GM21526 (cell line): Measurements from ENCODE around the gene ERVW-1.
"Not testable (repeated sequence)": the region's sequence is repeated elsewhere in the genome, so short reads cannot be mapped to it uniquely, and the experiment has no call there.

Experiments
- ATAC-seq: cut with Tn5 transposase; IDR thresholded peaks from one replicate; pipeline ENCODE4 v1.9.1; 2021; ENCODE audit warnings: moderate library complexity; ENCODE audit not compliant: unreplicated experiment, low FRiP score

Gene ERVW-1

DNA sequence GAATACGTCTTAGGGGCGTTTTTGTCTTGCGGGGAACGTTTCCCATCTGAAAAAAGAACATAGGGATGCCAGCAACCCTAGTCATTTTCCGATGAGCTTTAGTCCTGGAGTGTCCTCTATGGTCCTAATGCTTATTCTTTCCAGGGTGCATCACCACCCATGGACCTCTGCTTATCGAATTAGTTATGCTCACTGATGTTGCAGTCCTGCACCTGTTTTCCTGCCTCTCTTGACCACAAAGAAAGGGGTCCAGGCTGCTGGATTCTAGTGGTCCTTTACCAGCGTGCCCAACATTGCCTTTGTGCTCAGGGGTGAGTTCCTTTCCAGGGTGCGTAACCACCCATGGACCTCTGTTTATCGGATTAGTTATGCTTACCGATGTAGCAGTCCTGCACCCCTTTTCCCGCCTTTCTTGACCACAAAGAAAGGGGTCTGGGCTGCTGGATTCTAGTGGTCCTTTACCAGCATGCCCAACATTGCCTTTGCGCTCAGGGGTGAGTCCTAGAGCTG, 2.4 kb downstream of the ERVW-1 start:
- ATAC-seq: not testable (repeated sequence)

DNA sequence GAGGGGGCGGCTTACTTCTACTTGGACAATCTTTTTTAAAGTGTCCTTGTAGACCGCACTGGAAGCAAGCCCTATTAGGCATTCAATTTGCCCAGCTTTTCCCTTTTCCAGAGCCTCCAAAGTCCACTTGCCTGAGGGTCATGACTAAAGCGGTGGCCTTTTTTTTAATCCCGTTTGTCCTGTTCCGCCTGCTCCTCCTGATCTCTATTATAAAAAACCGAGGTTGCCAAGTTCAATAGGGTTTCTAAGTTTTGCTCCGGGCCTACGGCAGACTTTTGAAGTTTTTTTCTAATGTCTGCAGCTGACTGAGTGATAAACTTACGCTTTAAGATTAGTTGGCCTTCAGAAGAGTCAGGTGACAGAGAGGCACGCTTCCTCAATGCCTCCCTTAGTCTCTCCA, 3.8 kb downstream of the ERVW-1 start:
- ATAC-seq: not testable (repeated sequence)

DNA sequence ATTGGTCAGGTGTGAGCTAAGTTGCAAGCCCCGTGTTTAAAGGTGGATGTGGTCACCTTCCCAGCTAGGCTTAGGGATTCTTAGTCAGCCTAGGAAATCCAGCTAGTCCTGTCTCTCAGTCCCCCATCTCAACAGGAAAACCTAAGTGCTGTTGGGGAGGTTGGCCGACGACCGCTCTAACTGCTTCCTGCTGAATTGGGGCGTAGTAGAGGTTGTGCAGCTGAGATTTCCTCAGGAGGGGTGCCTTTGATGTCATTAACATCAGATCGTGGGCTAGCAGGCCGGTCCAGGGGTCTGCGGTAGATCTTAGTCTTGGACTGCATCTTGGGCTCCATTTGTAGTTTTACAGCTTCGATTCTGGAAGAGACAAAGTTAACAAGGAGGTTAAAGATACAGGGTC, 9.2 kb downstream of the ERVW-1 start:
- ATAC-seq: not testable (repeated sequence)

DNA sequence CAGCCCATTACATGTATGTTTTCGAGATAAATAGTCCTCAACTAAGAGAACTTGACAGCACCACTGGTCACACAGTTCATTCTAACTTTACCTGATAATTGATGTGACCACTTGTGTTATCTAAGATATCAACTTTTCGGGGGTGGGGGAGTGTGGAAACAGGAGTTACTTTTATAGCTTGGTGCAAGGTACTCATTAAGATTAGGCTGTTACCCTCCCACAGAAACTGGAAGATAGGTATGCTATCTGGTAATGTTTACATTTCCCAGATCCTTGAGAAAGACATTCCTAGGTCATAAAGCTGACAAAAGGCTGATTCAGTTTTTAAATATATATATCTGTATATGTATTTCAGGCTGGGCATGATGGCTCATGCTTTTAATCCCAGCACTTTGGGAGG, 11.1 kb downstream of the ERVW-1 start:
- no peak for ATAC-seq

DNA sequence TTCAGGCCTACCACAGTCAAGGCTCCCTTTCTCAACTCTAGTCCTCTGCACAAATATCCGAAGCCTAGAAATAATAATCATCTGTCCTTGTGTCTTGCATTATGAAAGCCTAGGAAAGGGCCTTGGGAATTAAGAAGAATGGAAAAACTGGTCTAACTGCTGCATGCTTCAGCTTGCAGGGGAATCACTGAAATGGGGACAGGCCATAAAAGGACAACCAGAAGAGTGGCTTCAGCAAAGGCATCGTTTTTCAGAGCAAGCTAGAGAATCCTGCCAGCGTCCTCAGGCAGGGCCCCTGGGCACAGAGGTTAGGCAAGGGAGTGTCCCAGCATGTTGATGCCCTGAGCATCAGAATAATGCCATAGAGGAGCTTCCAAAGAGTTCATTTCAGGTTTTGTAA, 13.2 kb downstream of the ERVW-1 start:
- ATAC-seq: no peak

DNA sequence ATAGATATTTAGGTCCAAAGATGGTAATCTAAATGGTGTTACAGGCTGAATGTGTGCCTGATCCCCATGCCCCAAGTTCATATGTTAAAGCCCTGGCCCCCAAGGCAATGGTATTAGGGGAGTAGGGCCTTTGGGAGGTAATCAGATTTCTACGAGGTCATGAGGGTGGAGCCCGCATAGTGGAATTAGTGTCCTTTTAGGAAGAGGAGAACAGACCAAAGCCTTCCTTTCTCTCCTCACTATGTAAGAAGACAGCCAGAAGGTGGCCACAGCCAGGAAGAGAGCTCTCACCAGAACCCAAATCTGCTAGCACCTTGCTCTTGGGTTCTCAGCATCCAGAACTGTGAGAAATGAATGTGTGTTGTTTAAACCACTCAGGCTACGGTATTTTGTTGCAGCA, 15.2 kb downstream of the ERVW-1 start:
- no peak for ATAC-seq

DNA sequence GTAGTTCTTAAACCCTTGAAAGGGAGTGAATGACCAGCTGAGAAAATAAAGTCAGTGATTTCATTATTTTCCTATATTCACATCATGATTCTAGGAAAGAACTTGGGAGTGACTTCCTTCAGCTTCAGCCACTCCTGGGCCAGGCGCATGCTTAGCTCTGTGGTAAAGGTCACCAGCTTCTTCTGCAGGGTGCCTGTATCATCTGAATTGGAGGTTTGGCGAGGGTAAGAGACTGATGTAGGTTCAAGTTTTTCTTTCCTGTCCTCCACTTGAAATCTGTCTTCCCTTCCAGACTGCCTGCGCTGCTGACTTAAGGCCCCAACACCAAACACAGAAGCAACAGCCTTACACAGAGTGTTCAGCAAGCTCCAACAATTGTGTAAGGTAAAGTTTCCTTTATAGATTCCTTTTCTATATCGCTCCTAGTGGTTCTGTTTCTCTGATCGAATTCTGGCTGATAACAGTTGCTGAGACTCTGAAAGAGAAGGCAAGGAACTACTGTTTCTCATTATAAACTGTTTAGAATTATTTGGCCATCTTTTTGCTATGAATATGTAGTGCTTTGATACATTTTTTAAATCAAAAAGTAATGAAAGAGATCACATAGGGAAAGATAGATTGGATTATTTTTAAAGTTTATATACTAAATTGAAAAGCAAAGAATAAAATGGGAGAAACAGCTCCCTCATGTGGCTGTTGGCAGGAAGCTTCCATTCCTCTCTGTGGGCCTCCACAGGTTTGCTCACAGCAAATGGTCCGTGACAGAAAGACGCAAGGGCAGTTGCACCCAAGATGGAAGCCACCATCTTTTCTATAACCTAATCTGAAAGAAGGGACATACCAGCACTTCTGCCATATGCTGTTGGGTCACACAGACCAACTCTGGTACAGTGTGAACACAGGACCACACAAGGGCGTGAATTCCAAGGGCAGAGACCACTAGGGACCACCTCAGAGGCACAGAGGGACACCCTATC, 16.4 kb downstream of the ERVW-1 start:
- peak; percentile 82 for ATAC-seq

DNA sequence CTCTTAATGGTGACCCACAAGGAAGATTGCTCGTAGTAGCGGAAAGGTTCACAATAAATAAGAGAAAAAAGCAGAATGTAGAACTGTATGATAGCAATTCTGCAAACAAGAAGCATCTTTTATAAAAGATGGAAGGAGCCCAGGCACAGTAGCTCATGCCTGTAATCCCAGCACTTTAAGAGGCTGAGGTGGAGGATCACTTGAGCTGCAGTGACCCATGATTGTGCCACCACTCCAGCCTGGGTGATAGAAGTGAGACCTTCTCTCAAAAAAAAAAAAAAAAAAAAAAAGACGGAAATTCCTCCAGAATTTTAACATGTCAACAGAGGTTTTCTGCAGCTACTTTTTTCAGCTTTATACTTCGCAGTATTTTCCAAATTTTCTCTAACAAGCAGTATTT, 17.2 kb downstream of the ERVW-1 start:
- no peak for ATAC-seq

DNA sequence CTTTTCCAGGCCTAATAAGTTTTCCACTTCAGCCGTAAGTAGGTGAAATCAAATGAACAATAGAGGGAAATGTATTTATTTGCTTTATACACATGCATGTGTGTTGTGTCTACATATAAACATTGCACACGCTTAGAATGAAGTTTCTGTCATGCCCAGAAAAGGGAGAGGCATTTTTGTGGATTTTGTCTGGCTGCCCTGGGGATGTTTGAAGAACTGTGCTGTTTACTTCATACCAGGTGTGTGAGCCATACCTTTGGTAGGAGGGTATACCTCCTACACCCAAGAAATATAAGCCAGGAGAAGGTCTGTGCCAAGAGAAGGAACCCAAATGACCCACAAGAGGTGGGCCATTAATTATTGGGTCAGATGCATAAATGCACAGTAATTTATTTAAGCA, 17.6 kb downstream of the ERVW-1 start:
- ATAC-seq: no peak

DNA sequence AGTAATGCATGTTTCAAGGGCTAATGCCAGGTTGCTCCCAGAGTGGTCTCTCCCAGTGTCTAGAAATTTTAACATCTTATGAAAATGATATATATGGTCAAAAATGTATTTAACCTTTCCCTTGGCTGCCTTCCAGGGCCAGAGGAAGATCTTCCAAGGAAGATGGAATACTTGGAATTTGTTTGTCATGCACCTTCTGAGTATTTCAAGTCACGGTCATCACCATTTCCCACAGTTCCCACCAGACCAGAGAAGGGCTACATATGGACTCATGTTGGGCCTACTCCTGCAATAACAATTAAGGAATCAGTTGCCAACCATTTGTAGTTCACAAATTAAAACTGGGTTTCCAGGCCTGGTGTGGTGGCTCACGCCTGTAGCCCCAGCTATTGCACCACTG, 21.5 kb downstream of the ERVW-1 start:
- ATAC-seq: no peak

DNA sequence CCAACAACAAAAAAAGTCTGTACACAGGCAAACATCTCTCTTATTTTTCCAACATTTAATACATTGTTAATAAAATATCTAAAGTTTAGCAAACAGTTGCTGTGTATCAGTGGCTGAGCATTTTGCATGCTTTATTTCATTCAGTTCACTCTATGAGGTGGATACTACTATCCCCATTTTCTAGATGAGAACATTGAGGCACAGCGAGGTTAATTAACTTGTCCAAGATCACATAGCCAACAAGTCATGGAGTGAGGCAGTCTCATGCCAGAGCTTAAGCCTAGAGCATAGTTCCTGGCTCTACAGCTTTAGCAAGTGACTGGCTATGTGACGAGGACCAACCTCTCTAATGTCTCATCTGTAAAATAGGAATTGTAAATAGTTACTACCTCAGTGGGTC, 26.1 kb downstream of the ERVW-1 start:
- ATAC-seq: no peak

DNA sequence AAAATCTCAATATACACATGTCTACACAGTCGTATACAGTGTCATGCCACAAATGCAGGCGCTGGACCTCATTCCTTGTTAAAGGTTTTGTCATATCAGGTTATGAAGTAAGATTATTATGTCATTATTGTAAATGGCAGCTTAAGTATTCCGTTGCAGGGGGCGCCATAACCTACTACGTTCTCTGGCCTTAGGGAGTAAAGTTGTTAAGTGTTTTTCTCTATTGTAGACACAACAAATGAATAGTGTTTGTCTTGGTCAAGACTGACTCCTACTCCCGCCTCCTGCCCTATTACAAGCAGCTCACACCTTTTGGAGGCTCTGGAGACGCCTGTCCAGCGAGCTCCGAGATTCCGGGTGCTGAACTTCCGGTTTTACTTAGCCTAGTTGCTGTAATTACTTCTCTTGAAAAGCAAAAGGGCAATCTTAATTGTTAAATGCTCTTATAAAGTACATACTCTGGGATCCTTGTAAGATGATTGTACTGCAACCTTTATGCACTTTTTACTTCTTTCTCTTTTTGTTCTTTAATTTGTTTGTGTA, 29.5 kb downstream of the ERVW-1 start:
- ATAC-seq: peak; percentile 41

DNA sequence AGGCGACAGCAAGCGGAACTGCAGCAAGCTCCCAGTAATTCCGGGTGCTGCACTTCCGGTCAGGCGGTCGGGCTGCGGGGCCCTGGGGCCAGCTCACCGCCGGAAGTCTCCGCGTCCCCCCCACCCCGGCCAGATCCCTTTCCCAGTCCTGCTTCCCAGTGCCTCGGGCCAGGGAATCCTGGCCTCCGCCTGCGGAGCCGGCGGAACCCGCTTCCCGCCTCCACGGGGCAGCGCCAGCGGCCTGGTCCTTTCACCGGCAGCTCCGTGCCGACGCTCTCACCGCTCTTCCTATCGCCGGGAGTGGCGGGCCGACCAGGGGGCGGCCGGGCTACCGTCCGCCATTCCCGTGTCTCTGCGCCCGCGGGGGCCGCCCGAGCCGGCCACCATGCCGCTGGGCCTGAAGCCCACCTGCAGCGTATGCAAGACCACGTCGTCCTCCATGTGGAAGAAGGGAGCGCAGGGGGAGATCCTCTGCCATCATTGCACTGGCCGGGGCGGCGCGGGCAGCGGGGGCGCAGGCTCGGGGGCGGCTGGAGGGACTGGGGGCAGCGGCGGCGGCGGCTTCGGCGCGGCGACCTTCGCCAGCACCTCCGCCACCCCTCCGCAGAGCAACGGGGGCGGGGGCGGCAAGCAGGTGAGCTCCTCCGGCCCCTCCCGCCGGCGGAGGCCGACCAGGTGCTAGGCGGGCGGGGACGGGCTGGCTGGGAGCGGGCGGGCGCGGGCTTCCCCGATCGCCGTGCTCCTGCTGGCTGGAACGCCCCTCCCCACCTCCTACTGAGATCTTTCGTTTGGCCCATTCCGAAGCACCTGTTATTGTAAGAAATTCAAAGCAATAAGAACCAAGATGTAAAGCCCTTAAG, 30.2 kb downstream of the ERVW-1 start, which contains the start of gene GATAD1:
Gene GATAD1 (plus strand): TSS at position 138 of the 860 bp plus-strand sequence. CDS start 248 bp downstream, at position 386.
- ATAC-seq: peak; percentile 85

DNA sequence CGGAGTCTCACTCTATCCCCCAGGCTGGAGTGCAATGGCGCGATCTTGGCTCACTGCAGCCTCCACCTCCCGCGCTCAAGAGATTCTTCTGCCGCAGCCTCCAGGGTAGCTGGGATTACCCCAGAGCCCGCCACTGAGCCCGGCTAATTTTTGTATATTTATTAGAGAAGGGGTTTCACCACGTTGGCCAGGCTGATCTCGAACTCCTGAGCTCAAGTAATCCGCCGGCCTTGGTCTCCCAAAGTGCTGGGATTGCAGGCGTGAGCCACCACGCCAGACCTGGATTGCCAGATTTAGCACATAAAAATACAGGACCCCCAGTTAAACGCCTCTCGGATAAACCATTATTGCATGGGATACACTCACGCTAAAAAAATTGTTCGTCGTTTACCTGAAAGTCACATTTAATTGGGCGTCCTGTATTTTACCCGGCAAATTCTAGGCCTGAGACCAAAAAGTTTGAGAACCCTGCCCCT, 30.8 kb downstream of the ERVW-1 start:
- no peak for ATAC-seq

DNA sequence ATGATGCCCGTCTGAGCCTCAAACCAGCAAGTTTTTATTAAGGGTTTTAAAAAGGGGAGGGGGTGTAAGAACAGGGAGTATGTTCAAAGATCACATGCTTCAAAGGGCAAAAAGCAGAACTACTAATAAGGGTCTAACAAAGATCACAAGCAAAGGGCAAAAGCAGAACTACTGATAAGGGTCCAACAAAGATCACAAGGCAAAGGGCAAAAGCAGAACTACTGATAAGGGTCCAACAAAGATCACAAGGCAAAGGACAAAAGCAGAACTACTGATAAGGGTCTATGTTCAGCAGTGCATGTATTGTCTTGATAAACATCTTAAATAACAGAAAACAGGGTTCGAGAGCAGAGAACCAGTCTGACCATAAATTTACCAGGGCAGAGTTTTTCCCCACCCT, 35.0 kb downstream of the ERVW-1 start:
- not testable (repeated sequence) for ATAC-seq

DNA sequence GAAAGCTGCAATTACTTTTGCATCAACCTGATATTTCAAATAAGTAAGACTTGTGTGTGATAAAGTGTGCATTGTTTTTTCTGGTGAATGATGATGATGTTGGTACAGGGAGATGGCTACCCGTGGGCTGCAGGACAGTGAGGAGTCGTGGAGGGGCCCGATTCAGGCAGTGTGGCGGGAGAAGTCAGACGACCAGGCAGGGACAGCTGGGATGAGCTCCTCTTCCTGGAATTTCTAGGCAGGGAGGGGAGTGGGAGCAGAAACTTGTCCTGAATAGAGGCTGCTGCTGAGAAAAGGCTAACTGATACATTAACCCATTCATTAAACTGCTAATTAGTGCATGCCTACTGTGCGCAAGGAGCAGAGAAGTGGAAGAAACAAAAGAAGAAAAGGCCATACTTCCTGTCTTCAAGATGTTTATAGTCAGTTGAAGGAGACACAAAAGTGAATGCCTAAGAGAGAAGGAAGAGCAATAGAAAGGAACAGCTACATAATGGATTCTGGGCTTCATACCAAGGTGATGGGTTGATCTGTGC, 39.7 kb downstream of the ERVW-1 start:
- ATAC-seq: no peak

DNA sequence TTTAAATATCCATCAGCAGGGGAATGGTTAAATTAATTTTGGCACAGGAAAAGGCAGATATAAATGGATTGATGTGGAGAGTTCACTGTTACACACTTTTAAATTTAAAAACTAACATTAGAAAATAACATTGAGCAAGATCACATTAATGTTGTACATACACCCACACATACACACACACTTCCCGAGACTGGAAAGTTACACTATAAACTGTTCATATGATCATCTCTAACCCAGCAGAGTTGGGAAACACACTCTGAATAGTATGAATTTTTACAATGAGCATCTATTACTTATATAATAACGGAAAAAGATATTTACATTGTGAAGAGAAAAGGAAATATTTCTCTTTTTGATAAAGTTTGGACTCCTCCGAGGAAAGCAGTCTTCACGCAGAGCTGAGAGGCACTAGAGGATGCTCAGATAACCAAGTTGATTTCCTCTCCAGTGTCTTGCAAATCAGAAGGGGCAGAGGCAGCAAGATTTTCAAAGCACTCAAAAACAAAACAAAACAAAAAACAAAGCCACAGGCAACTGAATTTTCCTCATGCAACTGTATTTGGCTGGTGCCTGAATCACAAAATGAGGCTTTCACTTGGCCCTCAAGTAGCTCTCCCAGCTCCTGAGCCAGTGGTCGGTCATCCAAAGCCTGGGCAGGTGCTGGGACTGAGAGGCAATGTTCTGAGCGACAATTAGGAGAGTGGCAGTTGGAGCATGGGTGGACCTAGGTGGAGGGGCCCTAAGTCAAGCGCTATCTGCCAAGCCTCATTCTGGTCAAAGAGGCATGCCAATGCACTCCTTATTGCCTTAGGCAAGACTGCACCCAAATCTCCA, 40.9 kb downstream of the ERVW-1 start:
- ATAC-seq: no peak

DNA sequence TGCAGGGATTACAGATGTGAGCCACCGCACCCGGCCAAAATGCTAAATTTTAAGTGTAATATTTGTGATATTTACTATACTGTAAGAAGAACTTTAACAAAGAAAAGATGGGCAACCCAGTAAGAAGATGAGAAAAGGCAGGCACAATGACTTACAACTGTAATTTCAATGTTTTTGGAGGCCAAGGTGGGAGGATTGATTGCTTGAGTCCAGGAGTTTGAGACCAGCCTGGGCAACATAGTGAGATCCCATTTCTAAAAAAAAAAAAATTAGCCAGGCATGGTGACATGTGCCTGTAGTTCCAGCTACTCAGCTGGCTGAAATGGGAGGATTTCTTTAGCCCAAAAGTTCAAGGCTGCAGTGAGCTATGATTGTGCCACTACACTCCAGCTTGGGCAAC, 42.2 kb downstream of the ERVW-1 start:
- ATAC-seq: no peak

DNA sequence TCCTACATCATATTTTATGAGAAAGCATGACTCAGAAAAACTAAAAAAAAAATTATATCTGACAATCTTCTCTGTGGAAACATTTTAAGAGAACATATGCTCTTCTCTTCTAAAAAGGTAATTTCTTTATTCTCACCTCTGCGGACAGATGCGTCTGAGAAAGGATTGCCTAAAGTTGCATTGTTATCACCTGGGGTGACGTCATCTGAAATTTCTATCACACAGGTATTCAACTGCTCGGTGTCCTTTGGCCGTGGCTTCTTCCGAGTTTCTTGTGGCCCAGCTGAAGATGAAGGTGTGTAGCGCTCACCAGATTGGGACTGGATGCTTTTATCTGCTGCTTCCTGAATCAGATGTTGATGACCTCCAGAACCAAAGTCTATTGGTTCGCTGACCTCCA, 44.7 kb downstream of the ERVW-1 start:
- no peak for ATAC-seq
